Measurements from ENCODE around the gene TRPV3. TPM values are rescaled to one million over a fixed set of nuclear protein-coding genes. Genes with fewer than 3 reads are reported as not detected.
"Not testable (repeated sequence)": the region's sequence is repeated elsewhere in the genome, so short reads cannot be mapped to it uniquely, and the experiment has no call there.

TRPV3 gene
- total and polyA plus RNA-seq, 2 of the 13 experiments (the other 11 are each of a cell fraction or from before 2014, with no cell fraction given), result 0.90 to 1.0 TPM

DNA sequence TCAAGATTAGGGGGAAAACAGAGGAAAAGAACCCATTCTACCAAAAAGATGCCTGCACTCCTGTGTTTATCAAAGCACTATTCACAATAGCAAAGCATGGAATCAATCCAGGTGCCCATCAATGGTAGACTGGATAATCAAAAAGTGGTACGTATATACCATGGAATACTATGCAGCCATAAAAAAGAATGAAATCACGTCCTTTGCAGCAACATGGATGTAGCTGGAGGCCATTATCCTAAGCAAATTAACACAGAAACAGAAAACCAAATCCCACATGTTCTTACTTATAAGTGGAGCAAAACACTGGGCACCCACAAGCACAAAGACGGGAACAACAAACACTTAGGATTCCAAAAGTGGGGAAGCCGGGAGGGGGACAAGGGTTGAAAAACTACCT lies 21.1 kb upstream of the TRPV3 start:
- H3K36me3 ChIP-seq (replicated peaks in 1 of 2; ENCODE audit: control insufficient read depth in 1 of 2, insufficient read depth in 2 of 2, low read length in 2 of 2), result peaks cover 12 to 37% of the 10 kb centered on the region in 2 experiments; a peak in 4 of 5 replicates
- H3K4me3 ChIP-seq (replicated peaks in 1 of 3; ENCODE audit: insufficient read depth in 1 of 3, low read depth in 2 of 3, low read length in 3 of 3); H2AFZ ChIP-seq (ENCODE audit: low read length); BruUV-seq (replicated peaks); H4K20me1 ChIP-seq (ENCODE audit: insufficient read depth, low read length); H3K27ac ChIP-seq (ENCODE audit: extremely low read length, insufficient read depth, low read length); H3K79me2 ChIP-seq (ENCODE audit: insufficient read depth, low read length); CTCF ChIA-PET (ENCODE audit: low intra/inter-chr PET ratio, low total read pairs); POLR2A ChIA-PET; intact Hi-C loops (cut with micrococcal nuclease; ENCODE audit: unreplicated experiment); FAIRE-seq; DNase-seq (ENCODE audit: low spot score); H3K27me3 ChIP-seq (ENCODE audit: control insufficient read depth in 1 of 2, insufficient read depth in 2 of 2, low read length in 2 of 2); ATAC-seq; H3K9ac ChIP-seq (ENCODE audit: insufficient read depth, low read depth, low read length); H3K4me1 ChIP-seq (ENCODE audit: insufficient read depth, low read length); in situ Hi-C loops (cut with HindIII; ENCODE audit: extremely low pct_ligation_motif_present, low pct_unique_long_range_greater_than_20kb); H3K9me3 ChIP-seq (ENCODE audit: low read length); H3K4me2 ChIP-seq (ENCODE audit: low read depth, low read length): not testable (repeated sequence)
- over 99% methylated on average over 4 of the region's 4 CpGs for WGBS (ENCODE audit: low lambda C conversion rate)

GRCh38 chr17:3576970-3577369 lies 19.4 kb upstream of the TRPV3 start:
- Histone ChIP-seq H3K27me3 (ENCODE audit: control insufficient read depth in 1 of 2, insufficient read depth in 2 of 2, low read length in 2 of 2) (no peaks in the 10 kb centered on the region), H4K20me1 (ENCODE audit: insufficient read depth, low read length) (no peaks in the 10 kb centered on the region), H3K4me3 (replicated peaks in 1 of 3; ENCODE audit: insufficient read depth in 1 of 3, low read depth in 2 of 3, low read length in 3 of 3) (no peak overlapping the region), H3K79me2 (ENCODE audit: insufficient read depth, low read length) (no peaks in the 10 kb centered on the region), H3K4me1 (ENCODE audit: insufficient read depth, low read length) (no peaks in the 10 kb centered on the region), H3K9me3 (ENCODE audit: low read length) (no peaks in the 10 kb centered on the region), H2AFZ (ENCODE audit: low read length) (no peak overlapping the region), H3K27ac (ENCODE audit: extremely low read length, insufficient read depth, low read length) (no peak overlapping the region), H3K36me3 (replicated peaks in 1 of 2; ENCODE audit: control insufficient read depth in 1 of 2, insufficient read depth in 2 of 2, low read length in 2 of 2) (peaks cover 14 to 37% of the 10 kb centered on the region in 2 experiments; a peak in 4 of 5 replicates), H3K4me2 (ENCODE audit: low read depth, low read length) (no peak overlapping the region), H3K9ac (ENCODE audit: insufficient read depth, low read depth, low read length) (no peak overlapping the region)
- ChIA-PET CTCF (ENCODE audit: low intra/inter-chr PET ratio, low total read pairs) (no interaction called here), POLR2A (no interaction called here)
- no peak for DNase-seq (ENCODE audit: low spot score)
- 95% methylated on average over 8 of the region's 11 CpGs for WGBS (ENCODE audit: low lambda C conversion rate)
- ATAC-seq, result no peak; the same call in 2 of the 3 replicates
- FAIRE-seq, result no peak
- no TSS peak for BruUV-seq (replicated peaks)
- in situ Hi-C loops (cut with HindIII; ENCODE audit: extremely low pct_ligation_motif_present, low pct_unique_long_range_greater_than_20kb), result no loop called here
- intact Hi-C loops (cut with micrococcal nuclease; ENCODE audit: unreplicated experiment), result no loop called here
- TF ChIP-seq ZNF142 (CRISPR knock-in tag; IDR thresholded peaks at IDR 0.05) (no peak), ZNF792 (CRISPR knock-in tag; IDR thresholded peaks at IDR 0.05) (no peak), ZNF616 (CRISPR knock-in tag; IDR thresholded peaks at IDR 0.05; ENCODE audit: low read depth) (no peak), RFXANK (CRISPR knock-in tag; IDR thresholded peaks at IDR 0.05) (no peak), PLSCR1 (CRISPR knock-in tag; IDR thresholded peaks at IDR 0.05; ENCODE audit: borderline replicate concordance) (no peak), ZNF543 (CRISPR knock-in tag; IDR thresholded peaks at IDR 0.05) (no peak), KDM2A (CRISPR knock-in tag; IDR thresholded peaks at IDR 0.05; ENCODE audit: borderline replicate concordance, low read depth) (no peak), ZBTB1 (CRISPR knock-in tag; IDR thresholded peaks at IDR 0.05; ENCODE audit: borderline replicate concordance) (no peak), YEATS2 (CRISPR knock-in tag; IDR thresholded peaks at IDR 0.05; ENCODE audit: borderline replicate concordance) (no peak)
